Islet precursor cell (in vitro differentiated cells): ENCODE results near the gene TRIM44.
A peak's percentile ranks its signal among the peaks of the same experiment; 100 is the strongest.
"Not testable (repeated sequence)": the region's sequence is repeated elsewhere in the genome, so short reads cannot be mapped to it uniquely, and the experiment has no call there.

Experiments used
- DNase-seq: peaks from one replicate; pipeline ENCODE4 v3.0.0-alpha.2; 2018

Gene TRIM44

DNA sequence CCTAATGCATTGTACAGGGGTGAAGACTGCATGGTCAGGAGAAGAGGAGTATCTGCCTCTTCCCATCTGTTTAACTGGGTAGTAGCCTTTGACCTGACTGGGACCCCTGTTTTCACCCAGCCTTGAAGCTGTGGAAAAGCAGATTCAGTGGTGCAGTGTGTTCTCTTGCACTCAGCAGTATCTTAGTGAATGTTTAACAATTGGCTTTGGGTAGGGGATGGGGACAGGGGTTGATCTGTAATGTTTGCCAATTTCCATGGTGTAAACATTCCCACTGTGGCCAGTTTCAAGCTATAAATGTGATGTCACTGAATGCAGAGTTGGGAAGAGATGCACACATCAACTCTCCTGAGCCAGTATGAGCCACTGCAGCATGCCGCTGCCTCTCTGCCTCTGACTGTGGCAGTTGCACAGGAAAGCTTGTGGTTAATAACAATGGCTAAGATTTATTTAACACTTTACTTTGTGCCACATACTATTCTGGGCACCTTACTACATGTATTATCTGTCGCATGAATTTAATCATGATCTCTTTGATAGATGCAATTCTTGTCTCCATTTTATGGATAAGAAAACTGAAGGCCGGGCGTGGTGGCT, 28.6 kb upstream of the TRIM44 start:
- DNase-seq: no peak

- no peak for DNase-seq
Measured at GRCh38 chr11:35635933-35636332, 26.6 kb upstream of the TRIM44 start.

GRCh38 chr11:35639591-35640179, 22.9 kb upstream of the TRIM44 start:
- DNase-seq: no peak

GRCh38 chr11:35641171-35641897, 21.2 kb upstream of the TRIM44 start:
- DNase-seq: peak; percentile 66

- DNase-seq: no peak
Measured at GRCh38 chr11:35641964-35642363, 20.6 kb upstream of the TRIM44 start.

- DNase-seq: no peak
Measured at GRCh38 chr11:35647421-35648093, 15.0 kb upstream of the TRIM44 start.

- no peak for DNase-seq
Measured at GRCh38 chr11:35650006-35650405, 12.6 kb upstream of the TRIM44 start.

- no peak for DNase-seq
Measured at GRCh38 chr11:35650467-35650866, 12.1 kb upstream of the TRIM44 start.

DNA sequence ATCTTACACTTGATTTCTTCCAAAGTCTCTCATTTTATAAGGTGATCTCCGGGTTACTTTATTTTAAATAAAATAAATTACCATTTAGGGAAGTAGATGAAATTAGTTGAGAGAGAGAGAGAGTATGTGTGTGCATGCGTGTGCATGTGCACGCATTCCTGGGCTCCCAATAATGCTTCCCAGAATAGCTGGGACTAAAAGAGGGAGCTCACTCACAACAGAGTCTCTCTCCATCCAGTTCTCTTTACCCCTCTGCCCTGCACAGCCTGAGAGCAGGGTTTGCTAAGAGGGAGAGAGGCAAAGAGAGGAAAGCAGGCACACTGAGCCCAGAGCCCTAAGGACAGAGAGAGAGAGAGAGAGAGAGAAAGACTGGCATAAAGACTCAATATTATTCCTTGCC, 11.3 kb upstream of the TRIM44 start:
- no peak for DNase-seq

- not testable (repeated sequence) for DNase-seq
Measured at GRCh38 chr11:35652786-35653185, 9.8 kb upstream of the TRIM44 start.

- no peak for DNase-seq
Measured at GRCh38 chr11:35654711-35655110, 7.9 kb upstream of the TRIM44 start.

DNA sequence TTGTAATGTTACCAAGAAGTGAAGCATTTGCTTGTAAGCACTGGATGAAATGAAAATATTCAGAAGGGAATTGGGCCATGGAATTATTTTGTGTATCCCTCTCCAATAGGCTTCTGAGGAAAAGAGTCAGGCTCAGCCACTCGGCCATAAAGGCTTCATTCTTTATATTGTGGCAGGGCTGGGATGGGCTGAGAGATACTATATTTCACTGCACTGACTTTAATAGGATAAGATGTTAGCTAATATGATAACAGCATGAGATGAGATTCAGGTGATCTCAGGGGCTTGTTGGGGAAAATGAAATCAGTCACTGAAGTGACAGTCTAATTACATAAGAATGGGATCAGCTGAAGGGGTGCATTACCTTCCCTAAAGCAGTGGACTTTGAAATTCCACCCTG, 7.3 kb upstream of the TRIM44 start:
- DNase-seq: no peak

- no peak for DNase-seq
Measured at GRCh38 chr11:35655856-35656255, 6.7 kb upstream of the TRIM44 start.

- DNase-seq: no peak
Measured at GRCh38 chr11:35658020-35658948, 4.3 kb upstream of the TRIM44 start.

- no peak for DNase-seq
Measured at GRCh38 chr11:35661534-35661933, 1.0 kb upstream of the TRIM44 start.

DNA sequence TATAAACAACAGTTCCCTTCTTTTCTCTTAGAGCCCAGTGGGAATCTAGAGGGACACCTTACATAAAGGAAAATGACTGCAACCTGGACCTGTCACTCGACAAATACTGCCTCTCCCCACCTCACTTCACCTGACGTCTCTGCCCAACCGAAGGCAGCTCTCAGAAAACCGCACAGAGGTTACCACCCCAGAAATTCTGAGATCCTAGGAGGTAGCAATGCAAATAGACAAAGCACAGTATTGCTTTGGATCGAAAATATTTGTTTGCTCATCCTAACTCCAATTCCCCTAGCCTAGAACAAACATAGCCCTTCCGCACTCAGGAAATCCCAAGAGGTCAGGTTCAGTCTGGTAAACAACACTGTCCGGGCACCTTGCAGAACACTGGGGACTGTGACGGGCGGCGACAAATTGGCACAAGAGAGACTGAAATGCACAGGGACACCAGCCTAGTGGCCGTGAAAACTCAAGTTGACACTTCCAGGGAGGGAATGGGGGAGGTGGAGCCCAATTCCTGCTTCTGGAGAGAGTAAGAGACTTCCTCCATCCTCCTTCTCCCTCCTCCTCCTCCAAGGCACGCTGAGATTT, 420 bp upstream of the TRIM44 start:
- DNase-seq: no peak

GRCh38 chr11:35663408-35663702, 780 bp downstream of the TRIM44 start:
- DNase-seq: no peak

DNA sequence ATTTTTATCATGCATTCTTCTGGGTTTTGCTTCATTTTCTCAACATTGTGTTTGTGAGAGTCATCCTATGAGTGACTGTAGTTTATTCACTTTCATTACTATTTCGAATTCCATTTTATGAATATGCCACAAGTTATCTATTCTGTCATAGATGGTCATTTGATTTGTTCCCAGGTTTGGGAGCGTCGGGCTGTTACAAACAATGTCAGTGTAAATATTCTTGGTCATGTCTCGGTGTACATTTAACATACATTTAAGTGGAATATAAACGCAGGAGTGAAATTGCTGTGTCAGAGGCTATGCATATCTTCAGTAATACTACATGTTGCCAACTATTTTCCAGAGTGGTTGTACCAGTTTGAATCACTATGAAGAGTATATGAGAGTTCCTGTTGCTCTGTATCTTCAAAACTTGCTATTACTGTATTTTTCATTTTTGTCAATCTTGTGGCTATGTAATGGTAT, 2.4 kb downstream of the TRIM44 start:
- no peak for DNase-seq

DNA sequence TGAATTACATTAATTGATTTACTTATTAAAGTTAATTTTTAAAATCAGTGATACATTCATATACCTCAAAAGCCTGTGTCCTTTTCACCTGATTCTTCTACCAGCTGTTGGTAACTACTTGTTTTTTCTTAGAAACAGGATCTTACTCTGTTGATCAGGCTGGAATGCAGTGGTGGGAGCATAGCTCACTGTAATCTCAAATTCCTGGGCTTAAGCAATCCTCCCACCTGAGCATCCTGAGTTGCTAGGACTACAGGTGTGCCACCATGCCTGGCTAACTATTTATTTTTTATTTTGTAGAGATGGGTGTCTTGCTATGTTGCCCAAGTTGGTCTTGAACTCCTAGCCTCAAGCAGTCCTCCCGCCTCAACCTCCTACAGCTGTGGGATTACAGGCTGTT, 4.7 kb downstream of the TRIM44 start:
- no peak for DNase-seq

GRCh38 chr11:35668350-35668749, 5.8 kb downstream of the TRIM44 start:
- DNase-seq: not testable (repeated sequence)

GRCh38 chr11:35671396-35672127, 9.0 kb downstream of the TRIM44 start:
- no peak for DNase-seq

DNA sequence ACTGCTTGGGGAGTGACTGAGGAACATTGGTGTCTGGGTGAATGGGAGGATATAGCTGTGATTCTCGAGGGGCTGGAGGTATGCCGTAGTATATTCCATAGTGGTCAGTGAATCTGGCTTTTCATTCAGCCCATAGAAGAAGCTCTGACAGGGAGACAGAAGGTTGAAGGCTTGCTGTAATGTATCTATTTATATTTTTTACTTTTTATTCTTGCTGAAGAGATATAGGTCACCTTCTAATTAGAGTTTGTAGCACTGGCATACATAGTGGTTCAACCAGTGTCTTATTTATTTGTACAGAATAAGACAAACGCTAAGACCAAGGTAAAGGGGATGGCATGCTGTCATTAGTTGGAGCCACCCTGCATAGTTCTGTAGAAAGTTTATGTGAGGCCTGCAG, 10.0 kb downstream of the TRIM44 start:
- no peak for DNase-seq
